Measurements from ENCODE around the gene TBX21. TPM values are rescaled to one million over a fixed set of nuclear protein-coding genes. Genes with fewer than 3 reads are reported as not detected.
A peak's percentile ranks its signal among the peaks of the same experiment; 100 is the strongest.

The TBX21 gene
- total and polyA plus RNA-seq, 2 of the 4 experiments (the other 2 are of a cell fraction), result not detected

- TF ChIP-seq CTCF (conservative IDR thresholded peaks at IDR 0.05; ENCODE audit: low read depth, low read length), result no peak
- TF ChIP-seq POLR2A (IDR thresholded peaks at IDR 0.05; ENCODE audit: low read depth, low read length), result no peak
These were observed 13.5 kb upstream of the TBX21 start (continued) for GRCh38 chr17:47719411-47720152.

DNA sequence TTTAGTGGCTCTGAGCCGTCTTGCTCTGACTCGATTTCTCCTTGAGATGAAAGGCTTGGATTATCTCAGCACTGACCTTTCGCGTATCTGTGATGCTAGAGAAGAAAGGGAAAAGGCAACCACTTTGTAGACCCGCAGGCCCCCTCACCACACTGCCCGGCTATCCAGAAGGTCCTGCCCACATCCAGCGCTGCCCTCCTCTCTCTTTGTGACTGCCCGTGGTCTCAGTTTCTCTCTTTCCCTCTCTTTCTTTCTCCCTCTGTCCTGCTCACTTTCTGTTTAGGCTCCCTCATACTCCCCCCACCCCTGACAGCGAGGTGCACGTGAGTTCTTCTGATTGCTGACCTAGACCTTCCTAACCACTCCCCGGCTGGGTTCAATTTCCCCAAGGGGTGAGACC lies 12.8 kb upstream of the TBX21 start:
- no peaks in the 10 kb centered on the region for H3K36me3 ChIP-seq (ENCODE audit: control insufficient read depth, insufficient read depth, low read length)
- H3K4ac ChIP-seq (ENCODE audit: low read depth, low read length), result no peak overlapping the region; the same call in 1 of the 2 replicates
- no peaks in the 10 kb centered on the region for H3K9me3 ChIP-seq (ENCODE audit: control insufficient read depth, insufficient read depth, low read length)
- no peak overlapping the region for H3K14ac ChIP-seq (replicated peaks; ENCODE audit: low read depth, low read length)
- no peak overlapping the region for H3K27ac ChIP-seq (ENCODE audit: insufficient read depth, low read length)
- H3K18ac ChIP-seq (ENCODE audit: low read depth, low read length), result no peak overlapping the region
- no peak overlapping the region for H3K9ac ChIP-seq (ENCODE audit: low read depth, low read length)
- no peak overlapping the region for H2BK5ac ChIP-seq (ENCODE audit: low read depth, low read length, poor library complexity, severe bottlenecking)
- no peak overlapping the region for H4K5ac ChIP-seq (ENCODE audit: low read depth, low read length)
- in situ Hi-C loops (cut with MboI; ENCODE audit: low sequenced_read_pairs) (no loop called here), intact Hi-C loops (cut with micrococcal nuclease) (loop anchor here (10.0 kb wide), 1 partner anchor 55 kb away; no protein-coding TSS in a partner anchor), dilution Hi-C loops (cut with HindIII; ENCODE audit: low sequenced_read_pairs, unreplicated experiment) (no loop called here)
- no peaks in the 10 kb centered on the region for H3K79me1 ChIP-seq (ENCODE audit: low read depth in 1 of 2, low read length in 2 of 2)
- no peak overlapping the region for H3K23ac ChIP-seq (ENCODE audit: low read depth, low read length)
- H3K4me1 ChIP-seq (ENCODE audit: control insufficient read depth, insufficient read depth, low read length), result peaks cover 27% of the 10 kb centered on the region
- POLR2A ChIA-PET (ENCODE audit: unreplicated experiment), result no interaction called here
- DNase-seq, result no peak
- H4K20me1 ChIP-seq (ENCODE audit: insufficient read depth, low read length), result peaks cover 47% of the 10 kb centered on the region
- H3K9me1 ChIP-seq (ENCODE audit: insufficient read depth, low read length), result peaks cover 5% of the 10 kb centered on the region; the same call in 1 of the 2 replicates
- CTCF ChIA-PET, result no interaction called here
- 0 out of 2 replicates have a peak overlapping the region, but pooled peaks have one; percentile 29 for H2BK120ac ChIP-seq (ENCODE audit: low read depth, low read length)
- no peak overlapping the region for H2AFZ ChIP-seq (replicated peaks; ENCODE audit: low read length, poor library complexity)
- no peak overlapping the region for H4K8ac ChIP-seq (ENCODE audit: low read depth in 2 of 2, low read length in 2 of 2)
- H4K91ac ChIP-seq (ENCODE audit: insufficient read depth, low read depth, low read length), result no peak overlapping the region
- peaks cover 87% of the 10 kb centered on the region for H3K27me3 ChIP-seq (ENCODE audit: control insufficient read depth, insufficient read depth, low read length)
- no peak overlapping the region for H3K56ac ChIP-seq (ENCODE audit: extremely low read depth, insufficient read depth, low read length)
- no peak overlapping the region for H2AK9ac ChIP-seq (replicated peaks; ENCODE audit: low read depth, low read length, poor library complexity)
- no peak overlapping the region for H2BK20ac ChIP-seq (ENCODE audit: low read depth, low read length)
- ATAC-seq (ENCODE audit: low read depth), result no peak
- no peak overlapping the region for H3K4me3 ChIP-seq (ENCODE audit: insufficient read depth, low read depth, low read length)
- H3K4me2 ChIP-seq (ENCODE audit: low read depth, low read length), result no peak overlapping the region
- no CpG with 5 or more reads among the region's 11 CpGs for WGBS, 2 experiments (ENCODE audit: extremely low coverage in 2 of 2, insufficient read length in 1 of 2)
- H2BK15ac ChIP-seq (ENCODE audit: low read depth, low read length), result no peak overlapping the region; the same call in 2 of the 3 replicates
- peak overlapping the region; percentile 17 for H2AK5ac ChIP-seq (ENCODE audit: low read depth, low read length)
- no TSS peak for BruUV-seq (replicated peaks)
- TF ChIP-seq NFE2L2 (IDR thresholded peaks at IDR 0.05; ENCODE audit: low read depth, low read length), result no peak
- TF ChIP-seq RAD21 (IDR thresholded peaks at IDR 0.05; ENCODE audit: low read length), result no peak
- no peak for TF ChIP-seq RFX5 (IDR thresholded peaks at IDR 0.05; ENCODE audit: low read depth, low read length)
- no peak for TF ChIP-seq CHD1 (IDR thresholded peaks at IDR 0.05; ENCODE audit: low read depth, low read length)
- TF ChIP-seq MAZ (IDR thresholded peaks at IDR 0.05; ENCODE audit: borderline replicate concordance, low read depth, low read length), result no peak
- TF ChIP-seq CTCF (conservative IDR thresholded peaks at IDR 0.05; ENCODE audit: low read depth, low read length), result no peak
- TF ChIP-seq, protein P1, sequence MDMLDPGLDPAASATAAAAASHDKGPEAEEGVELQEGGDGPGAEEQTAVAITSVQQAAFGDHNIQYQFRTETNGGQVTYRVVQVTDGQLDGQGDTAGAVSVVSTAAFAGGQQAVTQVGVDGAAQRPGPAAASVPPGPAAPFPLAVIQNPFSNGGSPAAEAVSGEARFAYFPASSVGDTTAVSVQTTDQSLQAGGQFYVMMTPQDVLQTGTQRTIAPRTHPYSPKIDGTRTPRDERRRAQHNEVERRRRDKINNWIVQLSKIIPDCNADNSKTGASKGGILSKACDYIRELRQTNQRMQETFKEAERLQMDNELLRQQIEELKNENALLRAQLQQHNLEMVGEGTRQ (IDR thresholded peaks at IDR 0.05; ENCODE audit: low read depth, low read length), result no peak
- no peak for TF ChIP-seq RCOR1 (IDR thresholded peaks at IDR 0.05; ENCODE audit: insufficient replicate concordance, low read length)
- TF ChIP-seq MXI1 (IDR thresholded peaks at IDR 0.05; ENCODE audit: borderline replicate concordance, low read depth, low read length), result no peak
- no peak for TF ChIP-seq FOS (IDR thresholded peaks at IDR 0.05; ENCODE audit: low read depth, low read length)

Data from IMR-90 (cell line).